Muscle layer of colon (tissue), 2 donors: Measurements from ENCODE around the gene ATXN3.

Experiments
- H3K27ac ChIP-seq: one replicate; pipeline ENCODE4 v1.7.0; 2013; ENCODE audit warnings: low read depth, mild to moderate bottlenecking, low read length, moderate library complexity
- H3K27me3 ChIP-seq, 2 donors: one replicate each; pipeline ENCODE4 v1.7.0; 2013; ENCODE audit warnings: low read length in 2 of 2, mild to moderate bottlenecking in 2 of 2; ENCODE audit not compliant: insufficient read depth in 2 of 2, control insufficient read depth in 1 of 2
- H3K36me3 ChIP-seq: one replicate; pipeline ENCODE4 v1.7.0; 2013; ENCODE audit warnings: mild to moderate bottlenecking, low read length; ENCODE audit not compliant: insufficient read depth
- H3K4me1 ChIP-seq: one replicate; pipeline ENCODE4 v1.7.0; 2013; ENCODE audit warnings: mild to moderate bottlenecking, low read length; ENCODE audit not compliant: insufficient read depth
- H3K4me3 ChIP-seq, 2 donors: one replicate each; pipeline ENCODE4 v1.7.0; 2013; ENCODE audit warnings: low read length in 2 of 2, low read depth in 1 of 2, mild to moderate bottlenecking in 1 of 2, moderate library complexity in 1 of 2
- H3K9ac ChIP-seq: one replicate; pipeline ENCODE4 v1.7.0; 2013; ENCODE audit warnings: low read length
- H3K9me3 ChIP-seq: one replicate; pipeline ENCODE4 v1.7.0; 2013; ENCODE audit warnings: mild to moderate bottlenecking, low read length
- donor health status: abdominal sarcoma.
- donor health status: Adenocarcinoma of cecum.

ATXN3 gene

DNA sequence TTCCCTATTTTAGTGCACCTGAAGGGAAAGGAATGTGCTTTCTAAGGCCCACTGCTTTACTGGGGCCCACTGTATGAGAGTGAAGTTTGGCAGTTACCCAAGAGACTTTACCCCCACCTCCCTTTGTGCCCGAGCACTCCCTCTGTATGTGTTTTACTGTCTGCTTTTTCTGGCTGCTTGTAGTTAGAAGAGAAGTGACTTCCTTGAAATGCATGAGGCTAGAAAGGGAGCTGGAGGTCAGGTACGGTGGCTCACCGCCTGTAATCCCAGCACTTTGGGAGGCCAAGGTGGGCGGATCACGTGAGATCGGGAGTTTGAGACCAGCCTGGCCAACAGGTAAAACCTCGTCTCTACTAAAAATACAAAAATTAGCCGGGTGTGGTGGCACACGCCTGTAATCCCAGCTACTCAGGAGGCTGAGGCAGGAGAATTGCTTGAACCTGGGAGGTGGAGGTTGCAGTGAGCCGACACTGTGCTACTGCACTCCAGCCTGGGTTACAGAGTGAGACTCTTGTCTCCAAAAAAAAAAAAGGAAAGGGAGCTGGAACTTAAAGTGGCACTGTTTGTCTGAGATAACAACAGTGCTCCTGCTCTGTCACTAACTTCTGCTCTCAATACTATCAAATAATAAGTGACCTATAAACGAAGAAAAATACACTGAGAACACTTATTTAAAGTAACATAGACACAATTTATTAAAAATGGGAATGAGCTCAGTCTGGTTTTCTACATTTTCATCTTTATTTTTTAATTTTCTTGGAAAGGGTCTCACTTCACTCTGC, 72.3 kb downstream of the ATXN3 start:
- no peaks in the 10 kb centered on the region for H3K27me3 ChIP-seq
- H3K9me3 ChIP-seq = no peaks in the 10 kb centered on the region
- no peak overlapping the region for H3K9ac ChIP-seq
- H3K4me3 ChIP-seq = no peak overlapping the region
- peaks cover 23% of the 10 kb centered on the region for H3K4me1 ChIP-seq
- peaks cover 4% of the 10 kb centered on the region for H3K36me3 ChIP-seq
- H3K27ac ChIP-seq = no peak overlapping the region

DNA sequence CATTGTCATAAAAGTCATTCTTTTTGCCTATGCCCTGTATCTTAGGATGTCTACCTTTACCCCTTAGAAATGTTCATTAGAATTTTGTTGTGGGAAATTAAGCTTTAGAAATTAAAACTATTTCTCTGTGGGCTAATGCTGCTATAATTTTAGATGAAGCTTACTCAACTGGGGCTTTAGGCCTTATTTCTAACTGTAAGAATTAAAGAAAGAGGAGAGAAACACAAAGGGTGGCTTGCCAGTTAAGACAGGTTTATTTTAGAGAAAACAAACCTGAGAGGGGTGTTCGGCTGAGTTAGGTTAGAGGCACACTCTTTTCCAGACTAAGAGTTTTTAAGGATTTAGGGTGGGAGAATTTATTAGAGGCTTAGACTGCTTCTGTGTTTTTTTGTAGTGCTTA, 72.9 kb downstream of the ATXN3 start:
- no peaks in the 10 kb centered on the region for H3K27me3 ChIP-seq
- no peak overlapping the region for H3K4me3 ChIP-seq
- no peaks in the 10 kb centered on the region for H3K9me3 ChIP-seq
- H3K4me1 ChIP-seq = peaks cover 22% of the 10 kb centered on the region
- no peak overlapping the region for H3K9ac ChIP-seq
- H3K27ac ChIP-seq = no peak overlapping the region
- H3K36me3 ChIP-seq = peaks cover 4% of the 10 kb centered on the region

DNA sequence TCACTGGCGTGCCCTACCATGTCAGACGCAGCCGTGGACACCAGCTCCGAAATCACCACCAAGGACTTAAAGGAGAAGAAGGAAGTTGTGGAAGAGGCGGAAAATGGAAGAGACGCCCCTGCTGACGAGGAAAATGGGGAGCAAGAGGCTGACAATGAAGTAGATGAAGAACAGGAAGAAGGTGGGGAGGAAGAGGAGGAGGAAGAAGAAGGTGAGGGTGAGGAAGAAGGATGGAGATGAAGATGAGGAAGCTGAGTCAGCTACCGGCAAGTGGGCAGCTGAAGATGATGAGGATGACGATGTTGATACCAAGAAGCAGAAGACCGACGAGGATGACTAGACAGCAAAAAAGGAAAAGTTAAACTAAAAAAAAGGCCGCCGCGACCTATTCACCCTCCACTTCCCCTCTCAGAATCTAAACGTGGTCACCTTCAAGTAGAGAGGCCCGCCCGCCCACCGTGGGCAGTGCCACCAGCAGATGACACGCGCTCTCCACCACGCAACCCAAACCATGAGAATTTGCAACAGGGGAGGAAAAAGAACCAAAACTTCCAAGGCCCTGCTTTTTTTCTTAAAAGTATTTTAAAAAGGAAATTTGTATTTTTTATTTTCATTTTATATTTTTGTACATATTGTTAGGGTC, 79.7 kb downstream of the ATXN3 start:
- H3K27ac ChIP-seq = no peak overlapping the region
- no peaks in the 10 kb centered on the region for H3K27me3 ChIP-seq
- no peaks in the 10 kb centered on the region for H3K4me1 ChIP-seq
- H3K36me3 ChIP-seq = peaks cover 20% of the 10 kb centered on the region
- H3K9ac ChIP-seq = no peak overlapping the region
- H3K9me3 ChIP-seq = no peaks in the 10 kb centered on the region
- no peak overlapping the region for H3K4me3 ChIP-seq

DNA sequence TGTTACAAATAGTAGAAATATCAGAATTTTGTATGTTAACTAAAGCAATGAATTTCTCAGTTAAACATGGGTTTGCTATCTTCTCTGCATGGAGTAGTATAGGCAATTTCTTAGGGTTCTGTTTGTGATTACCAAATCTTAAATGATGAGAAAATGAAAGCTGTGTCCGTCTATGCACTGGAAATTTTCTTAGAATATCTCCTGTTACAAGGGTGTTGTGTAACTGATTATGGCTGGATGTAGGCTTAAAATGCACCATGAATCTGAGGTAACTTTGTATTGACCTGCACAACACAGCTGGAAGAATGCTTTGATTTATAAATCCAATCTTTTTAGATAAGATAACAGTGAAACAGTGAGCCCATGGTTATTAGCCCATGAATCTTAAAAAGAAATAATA, 84.3 kb downstream of the ATXN3 start:
- no peak overlapping the region for H3K4me3 ChIP-seq
- H3K9ac ChIP-seq = no peak overlapping the region
- H3K27me3 ChIP-seq = no peaks in the 10 kb centered on the region
- H3K36me3 ChIP-seq = peaks cover 20% of the 10 kb centered on the region
- H3K4me1 ChIP-seq = no peaks in the 10 kb centered on the region
- H3K27ac ChIP-seq = no peak overlapping the region
- no peaks in the 10 kb centered on the region for H3K9me3 ChIP-seq

DNA sequence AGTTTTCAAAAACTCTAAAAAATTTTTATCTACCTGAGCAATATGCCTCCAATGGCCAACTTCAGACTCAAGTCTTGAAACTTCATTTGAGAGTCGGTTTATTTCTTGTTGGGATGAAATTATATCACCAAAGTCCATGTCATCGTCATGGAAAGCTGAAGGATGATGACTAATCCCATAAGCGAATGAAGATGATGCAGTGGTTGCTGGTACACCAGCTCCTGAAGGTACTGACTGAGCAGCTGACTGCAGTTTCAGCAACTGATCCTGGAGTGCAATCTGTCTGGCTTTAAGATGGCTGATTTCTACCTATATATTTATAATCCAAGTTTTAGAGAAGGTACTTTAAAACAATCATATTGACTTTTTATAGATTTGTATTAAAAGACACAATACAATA, 84.9 kb downstream of the ATXN3 start:
- H3K27me3 ChIP-seq = no peaks in the 10 kb centered on the region
- H3K36me3 ChIP-seq = peaks cover 23% of the 10 kb centered on the region
- no peaks in the 10 kb centered on the region for H3K4me1 ChIP-seq
- H3K27ac ChIP-seq = no peak overlapping the region
- H3K9ac ChIP-seq = no peak overlapping the region
- no peak overlapping the region for H3K4me3 ChIP-seq
- no peaks in the 10 kb centered on the region for H3K9me3 ChIP-seq

DNA sequence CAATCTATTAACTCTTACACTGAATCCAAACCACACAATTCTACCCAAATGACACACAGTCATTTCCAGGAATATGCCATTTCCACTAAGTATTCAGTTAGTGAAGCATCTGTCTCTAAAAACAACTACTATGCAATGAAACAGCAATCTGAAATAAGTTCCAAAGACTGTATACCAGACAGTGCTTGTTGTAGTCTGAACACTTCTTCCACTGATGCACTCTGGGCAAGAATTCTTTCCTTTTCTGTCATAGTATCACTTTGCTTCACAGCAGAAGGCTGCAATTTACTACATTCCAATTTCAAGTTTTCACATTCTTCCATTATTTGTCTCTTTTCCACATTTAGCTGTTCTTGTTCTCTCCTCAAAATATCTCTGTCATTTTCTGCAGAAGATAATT, 92.3 kb downstream of the ATXN3 start:
- no peaks in the 10 kb centered on the region for H3K9me3 ChIP-seq
- no peaks in the 10 kb centered on the region for H3K27me3 ChIP-seq
- H3K4me3 ChIP-seq = no peak overlapping the region
- H3K36me3 ChIP-seq = peaks cover 22% of the 10 kb centered on the region
- no peaks in the 10 kb centered on the region for H3K4me1 ChIP-seq
- no peak overlapping the region for H3K9ac ChIP-seq
- no peak overlapping the region for H3K27ac ChIP-seq

DNA sequence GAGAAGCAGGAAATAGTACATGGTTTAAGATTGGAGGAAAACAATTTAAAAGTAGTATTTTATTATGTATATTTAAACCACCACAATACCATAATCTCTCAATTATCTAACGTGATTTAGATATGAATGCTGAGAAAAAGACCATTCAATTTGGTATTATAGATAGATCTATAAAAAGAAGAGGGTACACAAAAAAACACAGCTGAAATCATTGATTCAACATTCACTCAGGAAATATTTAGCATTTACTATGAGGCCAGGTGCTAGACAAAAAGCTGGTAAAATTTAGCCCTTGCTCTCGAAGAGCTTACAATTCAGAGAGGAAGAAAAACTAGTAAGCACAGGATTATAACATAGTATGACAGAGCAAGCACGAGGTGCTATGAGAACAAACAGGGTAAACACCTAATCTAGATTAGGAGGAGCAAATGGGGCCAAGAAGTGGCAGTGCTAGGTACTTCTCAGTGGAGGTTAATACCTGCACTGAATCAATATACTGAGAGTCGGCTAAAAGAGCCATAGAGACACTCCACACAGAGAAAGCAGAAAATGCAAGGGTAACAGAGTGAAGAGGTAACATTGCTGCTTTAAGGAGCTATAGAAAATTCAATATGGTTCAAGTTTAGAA, 94.1 kb downstream of the ATXN3 start:
- Histone ChIP-seq H3K9ac (no peak overlapping the region), H3K9me3 (no peaks in the 10 kb centered on the region), H3K36me3 (peaks cover 28% of the 10 kb centered on the region), H3K27ac (no peak overlapping the region), H3K4me3 (no peak overlapping the region), H3K27me3 (no peaks in the 10 kb centered on the region), H3K4me1 (no peaks in the 10 kb centered on the region)

DNA sequence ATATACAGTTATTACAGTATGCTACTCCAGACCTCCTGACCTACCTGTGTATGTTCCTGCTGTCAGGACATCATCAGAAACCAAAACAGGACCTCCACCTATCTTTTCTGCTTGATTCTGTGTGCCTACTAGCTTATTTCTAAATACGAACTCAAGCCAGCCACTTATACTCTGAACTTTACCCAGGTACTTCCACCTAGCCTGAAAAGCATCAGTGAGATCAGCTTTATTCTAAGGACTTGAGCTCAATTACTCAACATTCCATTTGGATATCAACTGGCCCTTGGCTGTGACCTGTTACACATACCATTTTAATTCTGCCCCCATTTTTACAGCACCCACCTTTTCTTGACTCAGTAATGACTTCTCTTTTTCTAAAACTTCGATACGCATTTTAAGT, 95.7 kb downstream of the ATXN3 start:
- Histone ChIP-seq H3K27ac (no peak overlapping the region), H3K27me3 (no peaks in the 10 kb centered on the region), H3K4me3 (no peak overlapping the region), H3K4me1 (no peaks in the 10 kb centered on the region), H3K9me3 (no peaks in the 10 kb centered on the region), H3K9ac (no peak overlapping the region), H3K36me3 (peaks cover 23% of the 10 kb centered on the region)

DNA sequence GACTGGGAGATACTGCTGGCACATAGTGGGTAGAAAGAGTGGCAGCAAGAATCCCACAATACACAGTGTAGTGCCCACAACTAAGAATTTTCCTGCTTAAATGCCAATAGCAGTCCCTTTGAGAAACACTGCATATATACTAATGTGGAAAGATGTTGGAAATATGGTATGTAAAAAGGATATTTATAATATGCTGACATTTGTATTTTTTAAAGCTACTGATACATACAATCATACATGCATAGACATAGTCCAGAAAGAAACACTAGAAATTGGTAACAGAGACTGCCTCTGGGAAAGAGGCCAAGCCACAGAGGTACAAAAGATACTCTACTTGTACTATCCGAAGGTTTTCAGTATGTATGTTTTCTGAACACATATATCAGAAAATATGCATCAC, 96.8 kb downstream of the ATXN3 start:
- Histone ChIP-seq H3K9ac (no peak overlapping the region), H3K4me3 (no peak overlapping the region), H3K27ac (no peak overlapping the region), H3K36me3 (peaks cover 34% of the 10 kb centered on the region), H3K9me3 (no peaks in the 10 kb centered on the region), H3K27me3 (no peaks in the 10 kb centered on the region), H3K4me1 (no peaks in the 10 kb centered on the region)
